Skin epidermis (tissue), 12 donors: ENCODE measurements around the gene AKIRIN1.
A peak's percentile ranks its signal among the peaks of the same experiment; 100 is the strongest.
"Not testable (repeated sequence)": the region's sequence is repeated elsewhere in the genome, so short reads cannot be mapped to it uniquely, and the experiment has no call there.

Experiments
- H3K27ac ChIP-seq, 21 experiments: fragments of 200-600 bp; sonication (generic) in 11 of 21; one replicate each; pipeline ENCODE4 v1.5.0; 2020; ENCODE audit warnings: mild to moderate bottlenecking in 3 of 21, inconsistent platforms in 2 of 21, moderate library complexity in 2 of 21
- H3K4me3 ChIP-seq, 7 experiments: fragments of 200-600 bp; sonication (generic) in 2 of 7; one replicate each; pipeline ENCODE4 v1.5.0; 2020; ENCODE audit warnings: inconsistent platforms in 2 of 7, mild to moderate bottlenecking in 2 of 7, moderate library complexity in 1 of 7

AKIRIN1 gene, protein sequence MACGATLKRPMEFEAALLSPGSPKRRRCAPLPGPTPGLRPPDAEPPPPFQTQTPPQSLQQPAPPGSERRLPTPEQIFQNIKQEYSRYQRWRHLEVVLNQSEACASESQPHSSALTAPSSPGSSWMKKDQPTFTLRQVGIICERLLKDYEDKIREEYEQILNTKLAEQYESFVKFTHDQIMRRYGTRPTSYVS

GRCh38 chr1:38990738-38991637, at the start of gene AKIRIN1:
TSS of gene AKIRIN1 (plus strand) at chr1:38991276. CDS start at chr1:38991381, 105 bp downstream.
- Histone ChIP-seq H3K27ac (peak within 1 kb of the TSS; percentile 84 to 100 (median 96)), H3K4me3 (peak within 1 kb of the TSS; percentile 81 to 100 (median 92))

DNA sequence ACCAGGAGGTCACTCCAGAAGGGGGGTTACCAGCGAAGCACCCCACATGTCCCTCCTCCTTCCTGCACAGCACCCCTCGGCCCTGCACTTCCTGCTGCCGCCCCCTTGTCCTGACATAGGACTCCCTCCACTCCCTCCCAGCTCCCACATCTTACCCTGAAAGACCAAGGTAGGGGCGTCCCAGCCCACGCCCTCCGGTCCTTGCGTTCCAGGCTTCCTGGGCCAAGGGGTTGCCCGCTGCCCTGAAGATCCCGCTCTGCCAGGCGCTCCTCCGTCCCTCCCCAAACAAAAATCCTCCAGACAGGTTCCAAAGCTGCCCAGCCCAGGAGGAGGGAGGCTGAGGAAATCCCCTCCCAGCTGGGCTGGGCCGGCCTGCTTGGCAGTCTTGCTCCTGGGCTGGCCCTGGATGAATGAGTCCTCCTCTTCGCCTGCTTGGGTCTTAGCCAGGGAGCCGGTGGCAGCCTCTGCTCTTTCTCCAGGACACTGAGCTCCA, 49.5 kb upstream of the AKIRIN1 start, which contains the start of gene RHBDL2:
RHBDL2 (minus strand) TSS at position 304 of the 493 bp plus-strand sequence. CDS start 22,618 bp downstream, outside the sequence.
- peak within 1 kb of the TSS; percentile 32 to 54 (median 46) for H3K4me3 ChIP-seq
- peak within 1 kb of the TSS in 17 of 21 experiments; percentile 17 to 80 (median 70) for H3K27ac ChIP-seq

GRCh38 chr1:38942664-38943428, 48.2 kb upstream of the AKIRIN1 start:
- Histone ChIP-seq H3K4me3 (no peak overlapping the region), H3K27ac (no peak overlapping the region)

GRCh38 chr1:38944547-38944946, 46.5 kb upstream of the AKIRIN1 start:
- H3K27ac ChIP-seq = no peak overlapping the region
- no peak overlapping the region for H3K4me3 ChIP-seq

DNA sequence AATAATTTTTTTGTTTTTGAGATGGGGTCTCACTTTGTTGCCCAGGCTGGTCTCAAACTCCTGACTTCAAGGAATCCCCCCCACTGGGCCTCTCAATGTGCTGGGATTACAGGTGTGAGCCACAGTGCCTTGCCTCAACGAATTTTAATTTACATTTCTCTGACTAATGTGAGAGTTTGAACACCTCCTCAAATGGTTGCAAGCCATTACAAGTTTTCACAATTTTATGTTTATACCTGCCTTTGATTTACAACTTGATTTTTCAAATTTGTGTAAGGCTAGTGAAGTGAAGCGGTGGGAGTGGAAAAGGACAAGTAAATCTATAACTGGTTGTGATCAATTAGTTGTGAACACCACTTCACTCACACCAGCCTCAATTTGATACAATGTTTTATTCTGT, 40.5 kb upstream of the AKIRIN1 start:
- H3K4me3 ChIP-seq = no peak overlapping the region
- peak overlapping the region in 12 of 21 experiments; percentile 13 to 79 (median 68) for H3K27ac ChIP-seq

GRCh38 chr1:38953433-38953860, 37.6 kb upstream of the AKIRIN1 start:
- Histone ChIP-seq H3K27ac (peak overlapping the region in 3 of 21 experiments; percentile 13 to 51 (median 18)), H3K4me3 (no peak overlapping the region)

- H3K27ac ChIP-seq = peak overlapping the region in 7 of 21 experiments; percentile 9 to 57 (median 37)
- H3K4me3 ChIP-seq = no peak overlapping the region
Observed at GRCh38 chr1:38958967-38959366, 32.1 kb upstream of the AKIRIN1 start.

DNA sequence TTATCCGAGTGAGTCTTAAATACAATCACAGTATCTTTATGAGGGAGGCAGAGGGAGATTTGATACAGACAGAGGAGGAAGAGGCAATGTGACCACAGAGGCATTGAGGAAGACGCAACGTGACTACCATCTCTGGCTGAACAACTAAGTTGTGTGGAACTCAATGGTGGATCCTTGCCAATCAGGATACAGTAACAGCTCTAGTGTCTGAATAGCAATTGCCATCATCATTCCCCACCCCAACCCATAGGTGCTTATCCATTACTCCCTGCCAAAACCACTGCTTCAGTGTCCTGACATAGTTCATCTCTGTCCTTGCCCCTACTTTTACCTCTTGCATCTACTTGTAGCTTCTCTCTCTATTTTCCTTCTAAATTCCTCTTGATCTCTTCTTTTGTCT, 29.0 kb upstream of the AKIRIN1 start:
- H3K4me3 ChIP-seq = no peak overlapping the region
- peak overlapping the region in 4 of 21 experiments; percentile 24 to 60 (median 46) for H3K27ac ChIP-seq

DNA sequence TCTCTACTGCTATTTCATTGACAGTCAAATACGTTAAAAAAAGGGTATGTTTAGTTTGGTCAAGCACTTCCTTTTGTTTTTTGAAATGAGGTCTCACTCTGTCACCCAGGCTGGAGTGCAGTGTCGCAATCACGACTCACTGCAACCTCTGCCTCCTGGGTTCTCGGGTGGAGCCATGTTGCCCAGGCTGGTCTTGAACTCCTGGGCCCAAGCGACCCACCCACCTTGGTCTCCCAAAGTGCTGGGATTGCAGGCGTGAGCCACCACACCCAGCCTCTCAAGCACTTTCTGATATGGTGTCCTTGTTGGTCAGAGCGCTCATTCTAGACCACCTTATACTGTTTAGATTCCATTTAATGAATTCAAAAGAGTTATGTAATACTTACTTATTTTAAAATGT, 28.5 kb upstream of the AKIRIN1 start:
- Histone ChIP-seq H3K27ac (peak overlapping the region in 1 of 21 experiments; percentile 54), H3K4me3 (no peak overlapping the region)

GRCh38 chr1:38964140-38964548, 26.9 kb upstream of the AKIRIN1 start:
- Histone ChIP-seq H3K27ac (no peak overlapping the region), H3K4me3 (no peak overlapping the region)

DNA sequence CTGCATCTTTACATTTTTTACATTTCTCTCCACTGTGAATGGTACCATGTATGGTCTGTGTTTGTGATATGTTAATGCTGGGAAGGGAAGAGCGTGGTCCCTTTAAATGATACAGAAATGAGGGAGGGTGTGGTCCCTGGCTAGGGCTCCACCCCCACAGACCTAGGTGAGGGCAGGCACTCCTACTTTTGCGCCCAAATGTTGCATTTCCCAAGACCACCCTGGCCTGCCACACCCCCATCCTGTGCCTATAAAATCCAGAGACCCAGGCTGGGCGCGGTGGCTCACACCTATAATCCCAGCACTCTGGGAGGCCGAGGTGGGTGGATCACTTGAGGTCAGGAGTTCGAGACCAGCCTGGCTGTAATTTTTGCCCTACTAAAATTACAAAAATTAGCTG, 17.9 kb upstream of the AKIRIN1 start:
- H3K27ac ChIP-seq, H3K4me3 ChIP-seq: not testable (repeated sequence)

DNA sequence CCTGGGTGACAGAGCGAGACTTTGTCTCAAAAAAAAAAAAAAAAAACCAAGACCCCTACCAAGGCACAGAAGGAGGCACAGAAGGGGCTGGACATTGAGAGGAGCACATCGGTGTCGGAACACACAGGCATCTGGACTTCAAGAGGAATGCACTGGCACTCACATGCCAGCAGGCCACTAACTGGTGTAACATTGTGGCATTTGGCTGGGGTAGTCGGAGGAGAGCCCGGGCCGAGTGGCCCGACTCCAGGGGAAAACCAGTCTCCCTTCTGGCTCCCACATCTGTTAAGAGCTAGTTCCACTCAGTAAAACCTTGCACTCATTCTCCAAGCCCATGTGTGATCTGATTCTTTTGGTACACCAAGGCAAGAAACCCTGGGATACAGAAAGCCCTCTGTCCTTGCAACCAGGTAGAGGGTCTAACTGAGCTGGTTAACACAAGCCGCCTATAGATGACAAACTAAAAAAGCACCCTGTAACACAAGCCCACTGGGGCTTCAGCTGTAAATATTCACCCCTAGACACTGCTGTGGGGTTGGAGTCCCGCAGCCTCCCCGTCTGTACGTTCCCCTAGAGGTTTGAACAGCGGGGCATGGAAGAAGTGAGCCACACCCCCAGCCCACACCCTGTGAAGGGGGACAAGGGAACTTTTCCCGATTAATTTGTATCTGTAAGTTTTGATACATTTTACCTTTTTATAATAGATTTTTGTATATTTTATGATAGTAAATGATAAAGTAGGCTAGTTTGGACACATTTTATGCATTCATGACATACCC, 17.2 kb upstream of the AKIRIN1 start:
- H3K4me3 ChIP-seq = no peak overlapping the region
- no peak overlapping the region for H3K27ac ChIP-seq

GRCh38 chr1:38977399-38978244, 13.5 kb upstream of the AKIRIN1 start:
- H3K4me3 ChIP-seq, H3K27ac ChIP-seq: not testable (repeated sequence)

DNA sequence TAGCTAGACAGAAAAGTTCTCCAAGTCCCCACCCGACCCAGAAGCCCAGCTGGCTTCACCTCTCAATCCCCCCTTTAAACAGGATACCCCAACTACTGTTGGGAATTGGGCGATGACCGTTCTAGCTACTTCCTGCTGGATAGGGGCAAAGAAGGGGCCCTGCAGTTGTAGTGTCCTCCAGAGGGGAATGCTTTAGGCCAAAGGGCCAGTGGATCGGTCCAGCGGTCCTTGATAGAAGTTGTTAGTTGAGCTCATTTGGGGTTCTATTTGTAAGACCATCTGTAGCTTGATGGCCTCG, 12.9 kb upstream of the AKIRIN1 start:
- not testable (repeated sequence) for H3K4me3 ChIP-seq, H3K27ac ChIP-seq

- not testable (repeated sequence) for H3K27ac ChIP-seq
Observed at GRCh38 chr1:38979380-38979779, 11.7 kb upstream of the AKIRIN1 start.

GRCh38 chr1:38989979-38990378, 1.1 kb upstream of the AKIRIN1 start:
- H3K4me3 ChIP-seq = no peak overlapping the region
- H3K27ac ChIP-seq = peak overlapping the region in 14 of 21 experiments; percentile 93 to 99 (median 96)

More at GRCh38 chr1:38979380-38979779, 11.7 kb upstream of the AKIRIN1 start:
- H3K4me3 ChIP-seq = not testable (repeated sequence)

- H3K27ac ChIP-seq = peak overlapping the region in 20 of 21 experiments; percentile 89 to 100 (median 96)
Observed at GRCh38 chr1:38990386-38990737, 714 bp upstream of the AKIRIN1 start.

More at GRCh38 chr1:38990386-38990737, 714 bp upstream of the AKIRIN1 start:
- H3K4me3 ChIP-seq = peak overlapping the region; percentile 81 to 100 (median 92)
